Memory B cell (primary cell): ENCODE measurements around the gene CFH.
"Not testable (repeated sequence)": the region's sequence is repeated elsewhere in the genome, so short reads cannot be mapped to it uniquely, and the experiment has no call there.

Source experiments
- ATAC-seq: fragments of 150-1000 bp; cut with Tn5 transposase; 2 replicates; pipeline ENCODE4 v1.10.0; 2021; ENCODE audit warnings: low read depth, mild to moderate bottlenecking, moderate library complexity
- DNase-seq, 2 donors: peaks; one replicate each; pipeline ENCODE4 v3.0.0; 2022; ENCODE audit warnings: low spot score in 2 of 2
- H3K27ac Mint-ChIP-seq: one replicate; pipeline ENCODE4 v1.8.0; 2022; ENCODE audit warnings: mild to moderate bottlenecking, moderate library complexity, mixed read lengths
- H3K27me3 Mint-ChIP-seq: one replicate; pipeline ENCODE4 v1.8.0; 2022; ENCODE audit warnings: mixed read lengths
- H3K36me3 Mint-ChIP-seq: one replicate; pipeline ENCODE4 v1.8.0; 2022; ENCODE audit warnings: mild to moderate bottlenecking, mixed read lengths
- H3K4me1 Mint-ChIP-seq: one replicate; pipeline ENCODE4 v1.8.0; 2022; ENCODE audit warnings: mixed read lengths
- H3K4me3 Mint-ChIP-seq: one replicate; pipeline ENCODE4 v1.8.0; 2022; ENCODE audit warnings: mild to moderate bottlenecking, moderate library complexity, mixed read lengths
- H3K9me3 Mint-ChIP-seq: one replicate; pipeline ENCODE4 v1.8.0; 2022; ENCODE audit warnings: mixed read lengths

The CFH gene

GRCh38 chr1:196651637-196652215, at the start of gene CFH:
CFH (plus strand) TSS chr1:196652043; CDS start chr1:196652118, 75 bp downstream.
- no peak for DNase-seq
- ATAC-seq = no peak
- Mint-ChIP-seq H3K27me3 (no peaks in the 10 kb centered on the region), H3K9me3 (no peaks in the 10 kb centered on the region), H3K36me3 (no peaks in the 10 kb centered on the region), H3K4me3 (no peak within 1 kb of the TSS), H3K27ac (no peak within 1 kb of the TSS), H3K4me1 (no peaks in the 10 kb centered on the region)

GRCh38 chr1:196603651-196604050, 48.2 kb upstream of the CFH start:
- peaks cover 5% of the 10 kb centered on the region for H3K27me3 Mint-ChIP-seq
- DNase-seq (no peak), ATAC-seq (no peak)
- no peaks in the 10 kb centered on the region for H3K36me3 Mint-ChIP-seq
- H3K4me1 Mint-ChIP-seq = no peaks in the 10 kb centered on the region
- no peaks in the 10 kb centered on the region for H3K9me3 Mint-ChIP-seq
- H3K4me3 Mint-ChIP-seq = no peak overlapping the region
- H3K27ac Mint-ChIP-seq = no peak overlapping the region

GRCh38 chr1:196607981-196608380, 43.9 kb upstream of the CFH start:
- Mint-ChIP-seq H3K36me3 (no peaks in the 10 kb centered on the region), H3K27me3 (peaks cover 8% of the 10 kb centered on the region), H3K4me3 (no peak overlapping the region), H3K9me3 (no peaks in the 10 kb centered on the region), H3K27ac (no peak overlapping the region), H3K4me1 (no peaks in the 10 kb centered on the region)
- DNase-seq (no peak), ATAC-seq (no peak)

GRCh38 chr1:196608390-196609369, 43.2 kb upstream of the CFH start, which contains the start of gene KCNT2:
KCNT2 (minus strand) TSS chr1:196608440; CDS start chr1:196608309, 131 bp downstream.
- no peak for DNase-seq
- Mint-ChIP-seq H3K4me3 (no peak within 1 kb of the TSS), H3K36me3 (no peaks in the 10 kb centered on the region), H3K27ac (no peak within 1 kb of the TSS), H3K9me3 (no peaks in the 10 kb centered on the region), H3K27me3 (peaks cover 8% of the 10 kb centered on the region), H3K4me1 (no peaks in the 10 kb centered on the region)
- no peak for ATAC-seq

- no peak overlapping the region for H3K4me3 Mint-ChIP-seq
- H3K9me3 Mint-ChIP-seq = peaks cover 2% of the 10 kb centered on the region
Observed at GRCh38 chr1:196609370-196609737, 42.5 kb upstream of the CFH start.

GRCh38 chr1:196611873-196612272, 40.0 kb upstream of the CFH start:
- ATAC-seq = no peak
- H3K27ac Mint-ChIP-seq = no peak overlapping the region
- peaks cover 8% of the 10 kb centered on the region for H3K27me3 Mint-ChIP-seq
- no peaks in the 10 kb centered on the region for H3K36me3 Mint-ChIP-seq
- DNase-seq = no peak
- H3K4me1 Mint-ChIP-seq = no peaks in the 10 kb centered on the region
- H3K9me3 Mint-ChIP-seq = peaks cover 4% of the 10 kb centered on the region
- H3K4me3 Mint-ChIP-seq = no peak overlapping the region

More at GRCh38 chr1:196609370-196609737, 42.5 kb upstream of the CFH start:
- no peaks in the 10 kb centered on the region for H3K4me1 Mint-ChIP-seq
- H3K27me3 Mint-ChIP-seq = peaks cover 8% of the 10 kb centered on the region
- no peaks in the 10 kb centered on the region for H3K36me3 Mint-ChIP-seq
- ATAC-seq (no peak), DNase-seq (no peak)
- no peak overlapping the region for H3K27ac Mint-ChIP-seq

- no peak for ATAC-seq
- no peaks in the 10 kb centered on the region for H3K27me3 Mint-ChIP-seq
- no peak overlapping the region for H3K4me3 Mint-ChIP-seq
Observed at GRCh38 chr1:196619721-196620120, 32.1 kb upstream of the CFH start.

GRCh38 chr1:196623079-196623478, 28.8 kb upstream of the CFH start:
- no peaks in the 10 kb centered on the region for H3K27me3 Mint-ChIP-seq
- H3K27ac Mint-ChIP-seq = no peak overlapping the region
- DNase-seq = no peak
- ATAC-seq = no peak
- no peak overlapping the region for H3K4me3 Mint-ChIP-seq
- peaks cover 1% of the 10 kb centered on the region for H3K9me3 Mint-ChIP-seq
- H3K36me3 Mint-ChIP-seq = no peaks in the 10 kb centered on the region
- H3K4me1 Mint-ChIP-seq = no peaks in the 10 kb centered on the region

More at GRCh38 chr1:196619721-196620120, 32.1 kb upstream of the CFH start:
- no peak for DNase-seq
- Mint-ChIP-seq H3K4me1 (no peaks in the 10 kb centered on the region), H3K27ac (no peak overlapping the region), H3K36me3 (no peaks in the 10 kb centered on the region), H3K9me3 (no peaks in the 10 kb centered on the region)

- DNase-seq (no peak), ATAC-seq (no peak)
- H3K4me3 Mint-ChIP-seq = no peak overlapping the region
- H3K27me3 Mint-ChIP-seq = no peaks in the 10 kb centered on the region
- no peak overlapping the region for H3K27ac Mint-ChIP-seq
- H3K9me3 Mint-ChIP-seq = peaks cover 6% of the 10 kb centered on the region
- H3K36me3 Mint-ChIP-seq = no peaks in the 10 kb centered on the region
- H3K4me1 Mint-ChIP-seq = no peaks in the 10 kb centered on the region
Observed at GRCh38 chr1:196628838-196629237, 23.0 kb upstream of the CFH start.

GRCh38 chr1:196637606-196638005, 14.2 kb upstream of the CFH start:
- ATAC-seq (no peak), DNase-seq (no peak)
- Mint-ChIP-seq H3K4me1 (no peaks in the 10 kb centered on the region), H3K27ac (no peak overlapping the region), H3K36me3 (no peaks in the 10 kb centered on the region), H3K27me3 (no peaks in the 10 kb centered on the region), H3K9me3 (peaks cover 3% of the 10 kb centered on the region), H3K4me3 (no peak overlapping the region)

- Mint-ChIP-seq H3K27me3 (no peaks in the 10 kb centered on the region), H3K36me3 (no peaks in the 10 kb centered on the region), H3K9me3 (peaks cover 3% of the 10 kb centered on the region), H3K27ac (no peak overlapping the region), H3K4me1 (no peaks in the 10 kb centered on the region), H3K4me3 (no peak overlapping the region)
- ATAC-seq = no peak
- DNase-seq = no peak
Observed at GRCh38 chr1:196638466-196638865, 13.4 kb upstream of the CFH start.

- not testable (repeated sequence) for H3K4me1 Mint-ChIP-seq, H3K4me3 Mint-ChIP-seq, H3K36me3 Mint-ChIP-seq, H3K27ac Mint-ChIP-seq, H3K9me3 Mint-ChIP-seq, DNase-seq, H3K27me3 Mint-ChIP-seq, ATAC-seq
Observed at GRCh38 chr1:196639291-196639690, 12.6 kb upstream of the CFH start.

GRCh38 chr1:196640976-196641375, 10.9 kb upstream of the CFH start:
- H3K4me1 Mint-ChIP-seq = no peaks in the 10 kb centered on the region
- no peaks in the 10 kb centered on the region for H3K27me3 Mint-ChIP-seq
- H3K36me3 Mint-ChIP-seq = no peaks in the 10 kb centered on the region
- H3K9me3 Mint-ChIP-seq = no peaks in the 10 kb centered on the region
- DNase-seq (no peak), ATAC-seq (no peak)
- H3K4me3 Mint-ChIP-seq = no peak overlapping the region
- no peak overlapping the region for H3K27ac Mint-ChIP-seq

GRCh38 chr1:196649990-196650389, 1.9 kb upstream of the CFH start:
- H3K4me3 Mint-ChIP-seq = no peak overlapping the region
- no peaks in the 10 kb centered on the region for H3K9me3 Mint-ChIP-seq
- H3K4me1 Mint-ChIP-seq = no peaks in the 10 kb centered on the region
- no peaks in the 10 kb centered on the region for H3K36me3 Mint-ChIP-seq
- no peak for ATAC-seq
- DNase-seq = no peak
- no peaks in the 10 kb centered on the region for H3K27me3 Mint-ChIP-seq
- H3K27ac Mint-ChIP-seq = no peak overlapping the region
